Small intestine (tissue), 7 donors: ENCODE data around the gene PCYT1B. TPM values are rescaled to one million over a fixed set of nuclear protein-coding genes. Genes with fewer than 3 reads are reported as not detected.
A peak's percentile ranks its signal among the peaks of the same experiment; 100 is the strongest.

Experiments
- DNase-seq, 2 donors: peaks; one replicate each; pipeline versions ENCODE4 v3.0.0 to v3.0.0-alpha.2; 2013
- FAIRE-seq: peaks from 2 replicates; lab custom pipeline; 2012; peaks lifted over from hg19 to GRCh38; lab: Jason Lieb, UNC
- H3K27ac ChIP-seq, 3 donors: one replicate each; pipeline ENCODE4 v1.5.1; 2013; ENCODE audit warnings: low read length in 2 of 3, mild to moderate bottlenecking in 2 of 3, control low read depth in 1 of 3, inconsistent platforms in 1 of 3, low read depth in 1 of 3, moderate library complexity in 1 of 3
- H3K27me3 ChIP-seq, 3 donors: one replicate each; pipeline ENCODE4 v1.6.1; 2013; ENCODE audit warnings: low read length in 3 of 3, inconsistent platforms in 1 of 3; ENCODE audit not compliant: control insufficient read depth in 3 of 3, insufficient read depth in 3 of 3
- H3K36me3 ChIP-seq, 3 donors: one replicate each; pipeline ENCODE4 v1.6.1; 2013; ENCODE audit warnings: low read length in 3 of 3, inconsistent platforms in 1 of 3, low read depth in 1 of 3, mild to moderate bottlenecking in 1 of 3, moderate library complexity in 1 of 3; ENCODE audit not compliant: control insufficient read depth in 3 of 3, insufficient read depth in 2 of 3
- H3K4me1 ChIP-seq, 3 donors: one replicate each; pipeline ENCODE4 v1.6.1; 2013; ENCODE audit warnings: low read length in 2 of 3, inconsistent platforms in 1 of 3, low read depth in 1 of 3, mild to moderate bottlenecking in 1 of 3, moderate library complexity in 1 of 3; ENCODE audit not compliant: control insufficient read depth in 3 of 3, insufficient read depth in 2 of 3
- H3K4me3 ChIP-seq, 3 donors: one replicate each; pipeline ENCODE4 v1.5.1; 2013; ENCODE audit warnings: low read length in 3 of 3, control low read depth in 1 of 3, inconsistent platforms in 1 of 3, low read depth in 1 of 3, mild to moderate bottlenecking in 1 of 3, moderate library complexity in 1 of 3
- H3K9me3 ChIP-seq, 2 donors: one replicate each; pipeline ENCODE4 v1.6.1; 2013; ENCODE audit warnings: low read depth in 1 of 2, low read length in 1 of 2; ENCODE audit not compliant: control insufficient read depth in 2 of 2, insufficient read depth in 1 of 2
- WGBS, 3 donors: extraction: QIAGEN DNeasy Blood & Tissue Kit; methylation state at CpG; one replicate each; pipeline ENCODE4 v1.1.7; 2013; 5-methylcytosine and 5-hydroxymethylcytosine counted together
- polyA plus RNA-seq, 4 donors: library from polyadenylated mRNA; stranded (reverse) in 3 of 4; unstranded in 1 of 4; fragments of 200-250 nt in 3 of 4; fragments of 120-200 nt in 1 of 4; gene quantifications; one replicate each; pipeline versions ENCODE4 v1.2.1 to v1.2.3, GENCODE V29; 2013
- donor health status: healthy with polysubstance abuse.
- donor health status: control.
- donor health status: control.
- donor health status: Bipolar disorder and iron deficiency.
- donor health status: healthy.

Gene PCYT1B
- polyA plus RNA-seq, 4 donors = 0.63 to 1.7 TPM; not detected in 2

GRCh38 chrX:24536551-24536950 lies 110.6 kb downstream of the PCYT1B start:
- no peaks in the 10 kb centered on the region for H3K4me1 ChIP-seq
- no peak overlapping the region for H3K27ac ChIP-seq
- FAIRE-seq (no peak), DNase-seq (no peak)
- no peak overlapping the region for H3K4me3 ChIP-seq
- H3K36me3 ChIP-seq = peaks cover 0 to 14% (median 0%) of the 10 kb centered on the region in 3 donors
- no peaks in the 10 kb centered on the region for H3K9me3 ChIP-seq
- H3K27me3 ChIP-seq = no peaks in the 10 kb centered on the region

GRCh38 chrX:24528605-24529004 lies 118.5 kb downstream of the PCYT1B start:
- Histone ChIP-seq H3K4me3 (no peak overlapping the region), H3K36me3 (peaks cover 0 to 12% (median 1%) of the 10 kb centered on the region in 3 donors), H3K4me1 (no peaks in the 10 kb centered on the region), H3K27me3 (no peaks in the 10 kb centered on the region), H3K27ac (no peak overlapping the region), H3K9me3 (no peaks in the 10 kb centered on the region)
- 40 to 71% (median 58%) methylated on average over 1 of the region's 1 CpG for WGBS, 3 donors
- DNase-seq (no peak), FAIRE-seq (no peak)

DNA sequence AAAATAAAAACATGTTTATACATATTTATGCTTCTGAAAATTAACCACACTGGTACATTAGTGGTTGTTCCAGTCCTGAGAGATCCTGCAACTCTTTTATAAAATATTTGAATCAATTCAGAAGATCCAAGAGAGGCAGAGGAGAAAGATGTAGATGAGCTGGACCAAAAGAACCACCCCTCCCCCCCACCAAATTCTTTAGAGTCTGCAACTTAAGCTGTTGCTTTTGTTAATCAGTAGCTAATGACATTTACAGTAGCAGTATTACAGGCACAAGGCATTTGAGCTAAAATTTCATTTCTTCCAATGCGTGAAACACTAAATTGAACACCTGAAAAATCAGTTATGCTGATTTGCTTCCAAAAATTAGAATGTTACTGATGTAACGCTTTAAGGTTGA lies 120.5 kb downstream of the PCYT1B start:
- DNase-seq = no peak
- WGBS, 3 donors = 79 to 94% (median 91%) methylated on average over 2 of the region's 2 CpGs
- FAIRE-seq = no peak

DNA sequence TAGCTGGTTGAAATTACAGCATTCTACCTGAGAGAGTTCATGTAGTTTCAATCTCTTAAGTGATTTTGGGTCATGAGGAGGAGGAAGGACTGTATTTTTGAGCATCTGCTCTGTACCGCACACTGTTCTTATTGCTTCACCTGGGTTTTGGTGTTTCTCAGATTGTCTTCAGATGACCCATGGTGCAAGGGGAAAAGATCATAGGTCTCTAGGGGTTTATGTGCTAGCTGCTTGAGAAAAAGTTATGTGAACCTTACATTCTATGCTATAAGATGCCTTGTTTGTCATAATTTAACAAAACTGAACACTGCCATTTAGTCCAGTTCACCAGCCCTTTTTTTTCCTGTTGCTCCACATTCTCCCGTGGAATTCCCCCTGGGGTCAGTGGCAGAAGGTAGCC lies 121.7 kb downstream of the PCYT1B start:
- Histone ChIP-seq H3K27ac (no peak overlapping the region), H3K9me3 (no peaks in the 10 kb centered on the region), H3K36me3 (peaks cover 0 to 18% (median 1%) of the 10 kb centered on the region in 3 donors), H3K4me3 (no peak overlapping the region), H3K4me1 (no peaks in the 10 kb centered on the region), H3K27me3 (no peaks in the 10 kb centered on the region)
- DNase-seq (no peak), FAIRE-seq (no peak)
- WGBS, 3 donors = 76 to 97% (median 93%) methylated on average over 2 of the region's 2 CpGs

More for the DNA sequence above, 120.5 kb downstream of the PCYT1B start:
- H3K4me1 ChIP-seq = no peaks in the 10 kb centered on the region
- no peak overlapping the region for H3K4me3 ChIP-seq
- H3K27ac ChIP-seq = no peak overlapping the region
- no peaks in the 10 kb centered on the region for H3K27me3 ChIP-seq
- H3K9me3 ChIP-seq = no peaks in the 10 kb centered on the region
- H3K36me3 ChIP-seq = peaks cover 0 to 16% (median 1%) of the 10 kb centered on the region in 3 donors

DNA sequence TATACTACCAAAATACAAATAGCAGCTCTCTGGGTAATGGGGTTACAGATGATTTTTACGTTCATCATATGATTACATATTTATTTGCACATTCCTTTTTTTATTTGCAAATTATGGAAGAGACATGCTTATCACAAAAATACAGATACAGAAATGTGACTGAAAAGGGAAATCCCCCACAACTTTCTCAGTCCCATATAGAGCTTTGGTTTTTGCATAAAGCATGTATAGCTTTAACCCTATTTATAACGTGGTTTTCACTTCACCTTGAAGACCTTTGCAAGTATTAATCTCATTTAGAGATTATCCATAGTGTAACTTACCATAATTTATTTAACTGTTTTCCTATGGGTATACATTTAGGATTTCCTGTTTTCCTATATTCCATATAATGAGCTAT lies 126.7 kb downstream of the PCYT1B start:
- FAIRE-seq (no peak), DNase-seq (no peak)
- H3K27ac ChIP-seq = no peak overlapping the region
- WGBS, 3 donors = 79 to 84% (median 82%) methylated on average over 2 of the region's 2 CpGs
- no peaks in the 10 kb centered on the region for H3K4me1 ChIP-seq
- H3K4me3 ChIP-seq = no peak overlapping the region
- H3K36me3 ChIP-seq = peaks cover 0 to 8% (median 0%) of the 10 kb centered on the region in 3 donors
- H3K9me3 ChIP-seq = no peaks in the 10 kb centered on the region
- no peaks in the 10 kb centered on the region for H3K27me3 ChIP-seq

DNA sequence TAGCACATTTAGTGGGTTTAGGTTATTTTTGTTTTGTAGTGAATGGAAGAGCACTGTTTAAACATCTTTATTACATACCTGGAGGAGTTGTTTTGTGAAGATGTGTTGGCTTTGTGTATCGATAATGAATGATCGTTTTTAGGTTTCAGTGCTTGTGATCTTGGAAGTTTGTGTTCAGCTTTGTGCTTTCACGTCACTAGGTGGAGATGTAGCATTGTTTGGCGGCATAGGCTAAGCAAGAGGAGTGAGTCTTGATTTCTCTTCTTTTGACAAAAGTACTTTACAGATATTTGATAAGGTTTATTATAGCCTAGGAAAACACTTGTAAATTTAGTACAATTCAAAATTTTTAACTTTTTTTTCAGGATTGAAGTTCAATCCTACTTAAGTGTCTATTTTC lies 131.7 kb downstream of the PCYT1B start:
- WGBS, 3 donors = 65 to 76% (median 65%) methylated on average over 4 of the region's 4 CpGs
- DNase-seq (no peak), FAIRE-seq (peak; percentile 53)
- H3K27me3 ChIP-seq = no peaks in the 10 kb centered on the region
- no peak overlapping the region for H3K4me3 ChIP-seq
- H3K36me3 ChIP-seq = peaks cover 0 to 9% (median 0%) of the 10 kb centered on the region in 3 donors
- H3K27ac ChIP-seq = no peak overlapping the region
- H3K9me3 ChIP-seq = no peaks in the 10 kb centered on the region
- no peaks in the 10 kb centered on the region for H3K4me1 ChIP-seq

- Histone ChIP-seq H3K27ac (no peak overlapping the region), H3K9me3 (no peaks in the 10 kb centered on the region)
- FAIRE-seq = no peak
Measured at GRCh38 chrX:24513416-24513815, 133.7 kb downstream of the PCYT1B start.

DNA sequence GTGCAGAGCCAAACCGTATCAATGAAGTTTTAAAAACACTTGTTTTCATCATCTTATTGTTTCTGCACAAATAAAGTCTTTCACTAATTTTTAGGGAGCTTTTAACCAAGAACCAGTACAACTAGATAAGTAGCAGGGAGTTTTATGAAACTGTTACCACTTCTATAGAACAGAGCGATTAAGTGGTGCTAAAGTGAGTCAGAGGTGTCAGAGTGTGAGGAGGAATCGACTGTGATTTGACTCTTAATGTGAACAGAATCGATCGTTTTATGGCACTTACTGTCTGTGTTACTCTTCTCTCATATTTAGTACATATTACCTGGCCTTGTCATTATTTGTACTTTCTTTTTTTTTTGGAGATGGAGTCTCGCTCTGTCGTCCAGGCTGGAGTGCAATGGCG lies 138.8 kb downstream of the PCYT1B start:
- H3K27ac ChIP-seq = no peak overlapping the region
- FAIRE-seq (no peak), DNase-seq (no peak)
- peaks cover 0 to 8% (median 2%) of the 10 kb centered on the region in 3 donors for H3K36me3 ChIP-seq
- WGBS, 3 donors = 80 to 92% (median 91%) methylated on average over 7 to 8 of the region's 8 CpGs
- no peak overlapping the region for H3K4me3 ChIP-seq
- no peaks in the 10 kb centered on the region for H3K9me3 ChIP-seq
- no peaks in the 10 kb centered on the region for H3K4me1 ChIP-seq
- no peaks in the 10 kb centered on the region for H3K27me3 ChIP-seq

More at GRCh38 chrX:24513416-24513815, 133.7 kb downstream of the PCYT1B start:
- Histone ChIP-seq H3K4me3 (no peak overlapping the region), H3K27me3 (no peaks in the 10 kb centered on the region), H3K36me3 (peaks cover 0 to 9% (median 0%) of the 10 kb centered on the region in 3 donors), H3K4me1 (no peaks in the 10 kb centered on the region)
- WGBS, 3 donors = 54 to 73% (median 73%) methylated on average over 5 of the region's 5 CpGs
- DNase-seq = no peak
